Upper lobe of left lung (tissue), 4 donors: ENCODE measurements around the gene TMEM132D.

Experiments
- EP300 ChIP-seq, 4 donors: sonication (generic); formaldehyde crosslinking; IDR thresholded peaks; one replicate each; pipeline ENCODE4 v1.5.1; 2017; ENCODE audit warnings: antibody characterized with exemption in 4 of 4, control low read depth in 2 of 4
- POLR2A ChIP-seq, 4 donors: fragments of 450-650 bp; IDR thresholded peaks; one replicate each; pipeline ENCODE4 v1.5.1; 2016 to 2017; ENCODE audit warnings: antibody characterized with exemption in 4 of 4, mild to moderate bottlenecking in 2 of 4
- TF ChIP-seq, protein P1 (sequence below), 6 experiments: fragments of 450-650 bp in 4 of 6; fragments of 200-600 bp in 2 of 6; sonication (generic) in 2 of 6; IDR thresholded peaks; one replicate each; pipeline ENCODE4 v1.5.1; 2016 to 2019; ENCODE audit warnings: antibody characterized with exemption in 6 of 6

DNA sequence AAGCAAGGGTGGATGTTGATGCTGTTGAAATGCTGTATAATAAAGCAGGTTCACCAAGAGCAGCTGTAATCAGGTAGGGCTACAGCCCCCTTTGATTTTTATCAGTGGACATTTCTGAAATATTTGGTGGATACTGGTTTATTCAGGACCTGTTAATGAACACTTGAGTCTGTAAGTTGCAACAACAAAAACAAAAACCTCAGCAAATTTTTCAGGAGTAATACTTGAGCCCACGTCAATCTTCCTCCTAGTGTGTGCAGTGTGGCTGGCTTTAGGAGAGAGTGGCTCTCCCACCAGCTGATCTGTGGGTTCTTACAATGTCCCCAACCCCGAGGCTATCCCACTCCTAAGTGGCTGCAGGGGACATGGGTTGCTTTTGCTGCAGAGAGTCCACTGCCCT, 702.8 kb downstream of the TMEM132D start:
- TF ChIP-seq EP300 (IDR thresholded peaks at IDR 0.05) (no peak), POLR2A (IDR thresholded peaks at IDR 0.05) (no peak)
- TF ChIP-seq, protein P1, sequence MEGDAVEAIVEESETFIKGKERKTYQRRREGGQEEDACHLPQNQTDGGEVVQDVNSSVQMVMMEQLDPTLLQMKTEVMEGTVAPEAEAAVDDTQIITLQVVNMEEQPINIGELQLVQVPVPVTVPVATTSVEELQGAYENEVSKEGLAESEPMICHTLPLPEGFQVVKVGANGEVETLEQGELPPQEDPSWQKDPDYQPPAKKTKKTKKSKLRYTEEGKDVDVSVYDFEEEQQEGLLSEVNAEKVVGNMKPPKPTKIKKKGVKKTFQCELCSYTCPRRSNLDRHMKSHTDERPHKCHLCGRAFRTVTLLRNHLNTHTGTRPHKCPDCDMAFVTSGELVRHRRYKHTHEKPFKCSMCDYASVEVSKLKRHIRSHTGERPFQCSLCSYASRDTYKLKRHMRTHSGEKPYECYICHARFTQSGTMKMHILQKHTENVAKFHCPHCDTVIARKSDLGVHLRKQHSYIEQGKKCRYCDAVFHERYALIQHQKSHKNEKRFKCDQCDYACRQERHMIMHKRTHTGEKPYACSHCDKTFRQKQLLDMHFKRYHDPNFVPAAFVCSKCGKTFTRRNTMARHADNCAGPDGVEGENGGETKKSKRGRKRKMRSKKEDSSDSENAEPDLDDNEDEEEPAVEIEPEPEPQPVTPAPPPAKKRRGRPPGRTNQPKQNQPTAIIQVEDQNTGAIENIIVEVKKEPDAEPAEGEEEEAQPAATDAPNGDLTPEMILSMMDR (IDR thresholded peaks at IDR 0.05), result no peak
